Superior temporal gyrus (tissue), 1 donor: ENCODE measurements around the gene BAG2.

Experiments used
- DNase-seq: peaks from one replicate; pipeline ENCODE4 v3.0.0-alpha.2; 2016; ENCODE audit errors: extremely low spot score

BAG2 gene

GRCh38 chr6:57172136-57173055 lies at the start of gene BAG2:
Gene BAG2, plus strand, starts transcription at chr6:57172326. Its CDS starts 372 bp downstream, at chr6:57172698.
- peak; percentile 62 for DNase-seq

DNA sequence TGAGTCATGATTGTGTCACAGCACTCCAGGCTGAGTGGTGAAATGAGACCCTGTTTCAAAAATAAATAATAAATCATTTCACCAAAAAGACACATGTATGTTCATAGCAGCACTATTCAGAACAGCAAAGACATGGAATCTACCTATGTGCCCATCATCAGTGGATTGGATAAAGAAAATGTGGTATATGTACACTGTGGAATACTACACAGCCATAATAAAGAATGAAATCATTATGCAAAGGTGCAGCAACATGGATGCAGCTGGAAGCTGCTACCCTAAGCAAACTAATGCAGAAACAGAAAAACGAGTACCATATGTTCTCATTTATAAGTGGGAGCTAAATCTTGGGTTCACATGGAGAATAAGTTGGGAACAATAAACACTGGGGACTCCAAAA lies 49.0 kb upstream of the BAG2 start:
- DNase-seq: no peak

- DNase-seq: peak; percentile 30
Measured at GRCh38 chr6:57127763-57128162, 44.4 kb upstream of the BAG2 start.

DNA sequence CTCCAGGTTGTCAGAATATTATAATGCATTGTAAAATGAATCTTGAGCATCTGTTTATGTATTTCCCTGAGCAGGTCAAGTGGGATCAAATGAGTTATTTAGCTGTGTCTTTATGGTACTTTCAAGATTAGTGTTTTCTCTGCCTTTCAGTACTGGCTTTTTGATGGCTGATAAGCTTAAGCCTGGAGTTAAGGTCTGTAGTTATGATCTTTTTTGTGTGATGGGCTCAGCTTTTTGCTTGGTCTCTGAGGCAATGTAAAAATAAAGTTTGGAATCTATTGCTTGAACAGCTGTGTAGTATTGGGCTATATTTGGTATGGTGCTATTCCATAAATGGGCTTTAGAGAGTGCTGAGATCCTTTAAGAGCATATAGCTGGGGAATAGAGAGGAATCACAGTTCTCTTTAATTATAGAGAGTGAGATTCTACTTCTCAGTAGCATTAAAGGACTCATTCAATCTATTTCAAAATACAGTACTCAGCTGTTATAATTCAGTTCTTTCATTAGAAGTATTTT lies 41.4 kb upstream of the BAG2 start:
- DNase-seq: no peak

DNA sequence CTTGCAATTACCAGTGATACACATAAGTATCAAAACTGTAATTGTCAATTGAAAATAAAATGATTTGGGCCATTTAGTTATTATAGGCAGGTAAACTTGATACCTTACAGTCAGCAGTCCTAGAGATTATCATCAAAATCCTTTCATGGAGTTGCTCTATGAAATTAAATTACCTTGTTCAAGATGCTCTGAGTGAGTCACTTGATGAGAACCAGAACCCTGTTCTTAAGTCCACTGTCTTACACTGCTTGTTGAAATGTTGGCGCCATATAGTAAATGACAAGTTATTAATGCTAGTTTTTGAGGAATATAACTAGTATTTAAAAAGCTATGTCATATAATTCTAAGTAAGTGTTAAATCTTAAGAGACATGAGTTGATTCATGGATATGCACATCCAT lies 37.2 kb upstream of the BAG2 start:
- DNase-seq: no peak

DNA sequence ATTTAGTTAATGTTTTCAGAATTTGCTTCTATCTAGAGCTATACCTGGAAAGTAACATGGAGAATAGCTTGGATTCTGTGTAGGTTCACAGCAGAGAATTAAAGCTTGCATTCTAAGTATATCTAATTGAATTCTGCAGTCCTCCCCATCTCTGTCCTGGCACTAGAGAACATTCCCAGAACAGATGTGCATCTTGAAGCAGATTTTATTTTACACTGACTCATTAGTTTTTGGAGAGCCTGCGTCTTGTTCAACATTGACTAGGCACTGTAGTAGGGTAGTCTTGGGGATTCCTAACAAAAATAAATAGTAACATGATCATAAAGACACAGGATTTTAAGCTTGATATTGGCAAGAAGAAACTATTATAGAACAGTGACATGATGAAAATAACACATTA lies 36.2 kb upstream of the BAG2 start:
- DNase-seq: peak; percentile 23

DNA sequence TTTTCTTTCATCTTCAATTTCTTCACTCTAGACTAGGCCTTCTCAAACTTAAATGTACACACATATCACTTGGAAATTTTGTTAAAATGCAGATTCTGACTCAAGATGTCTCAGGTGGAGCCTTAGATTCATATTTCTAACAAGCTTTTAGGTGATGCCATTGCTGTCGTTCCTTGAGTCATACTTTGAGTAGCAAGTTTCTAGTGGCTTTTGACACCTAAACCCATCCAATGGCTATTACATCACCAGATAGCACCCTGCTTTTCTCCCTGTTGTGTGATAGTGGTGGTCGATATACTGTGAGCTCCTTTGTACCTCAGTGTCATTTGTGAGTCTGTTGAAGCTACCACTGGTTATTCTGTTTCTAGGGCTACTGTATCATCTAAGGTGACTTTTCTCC lies 34.8 kb upstream of the BAG2 start:
- no peak for DNase-seq

GRCh38 chr6:57138026-57138425 lies 34.1 kb upstream of the BAG2 start:
- DNase-seq: no peak

DNA sequence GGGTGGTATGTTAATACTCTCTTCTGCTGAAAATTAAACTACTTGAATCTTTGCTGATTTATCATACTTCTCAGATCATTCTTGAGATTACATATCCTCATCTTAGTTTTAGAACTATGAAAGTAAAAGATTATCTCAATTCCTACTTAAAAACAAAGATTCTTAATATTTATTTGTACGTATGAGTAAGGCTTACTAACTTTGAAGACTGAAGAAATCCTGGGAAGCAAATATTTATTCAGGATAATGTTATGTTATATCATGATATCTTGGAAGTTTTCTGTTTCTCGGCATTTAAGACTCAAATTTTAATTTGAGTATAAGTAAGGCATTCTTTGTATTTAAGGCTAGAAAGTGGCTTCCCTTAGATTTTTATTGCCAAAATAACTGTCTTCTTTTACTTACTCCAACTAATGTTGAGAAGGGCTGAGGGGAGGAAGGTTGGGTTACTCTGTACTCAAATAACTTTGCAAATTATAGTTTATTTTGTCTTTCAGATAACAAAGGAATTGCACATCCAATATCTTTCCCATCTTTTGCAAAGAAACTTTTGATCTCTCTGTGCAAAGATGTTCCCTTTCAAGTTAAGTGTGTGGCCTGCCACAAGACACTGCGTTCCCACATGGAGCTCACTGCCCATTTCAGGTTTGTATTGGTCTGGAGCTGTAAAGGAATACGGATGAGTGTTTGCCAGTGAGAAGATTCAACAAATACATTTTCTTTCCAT lies 30.5 kb upstream of the BAG2 start:
- DNase-seq: no peak

GRCh38 chr6:57142178-57142525 lies 30.0 kb upstream of the BAG2 start:
- no peak for DNase-seq

DNA sequence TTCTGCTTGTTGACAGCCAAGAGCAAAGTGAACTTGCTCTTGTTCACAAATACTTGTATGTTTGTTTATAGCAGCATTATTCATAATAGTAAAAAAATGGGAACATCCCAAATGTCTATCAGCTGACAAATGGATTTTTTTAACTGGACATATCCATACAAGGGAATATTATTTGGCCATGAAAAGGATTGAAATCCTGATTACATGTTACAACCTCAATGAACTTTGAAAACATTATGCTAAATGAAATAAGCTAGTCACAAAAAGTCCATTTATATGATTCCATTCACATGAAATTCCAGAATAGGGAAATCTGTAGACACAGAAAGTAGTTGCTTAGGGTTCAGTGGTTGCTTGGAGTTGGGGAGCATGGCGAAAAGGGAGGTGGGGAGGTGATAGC lies 28.4 kb upstream of the BAG2 start:
- no peak for DNase-seq

- no peak for DNase-seq
Measured at GRCh38 chr6:57147401-57147800, 24.7 kb upstream of the BAG2 start.

DNA sequence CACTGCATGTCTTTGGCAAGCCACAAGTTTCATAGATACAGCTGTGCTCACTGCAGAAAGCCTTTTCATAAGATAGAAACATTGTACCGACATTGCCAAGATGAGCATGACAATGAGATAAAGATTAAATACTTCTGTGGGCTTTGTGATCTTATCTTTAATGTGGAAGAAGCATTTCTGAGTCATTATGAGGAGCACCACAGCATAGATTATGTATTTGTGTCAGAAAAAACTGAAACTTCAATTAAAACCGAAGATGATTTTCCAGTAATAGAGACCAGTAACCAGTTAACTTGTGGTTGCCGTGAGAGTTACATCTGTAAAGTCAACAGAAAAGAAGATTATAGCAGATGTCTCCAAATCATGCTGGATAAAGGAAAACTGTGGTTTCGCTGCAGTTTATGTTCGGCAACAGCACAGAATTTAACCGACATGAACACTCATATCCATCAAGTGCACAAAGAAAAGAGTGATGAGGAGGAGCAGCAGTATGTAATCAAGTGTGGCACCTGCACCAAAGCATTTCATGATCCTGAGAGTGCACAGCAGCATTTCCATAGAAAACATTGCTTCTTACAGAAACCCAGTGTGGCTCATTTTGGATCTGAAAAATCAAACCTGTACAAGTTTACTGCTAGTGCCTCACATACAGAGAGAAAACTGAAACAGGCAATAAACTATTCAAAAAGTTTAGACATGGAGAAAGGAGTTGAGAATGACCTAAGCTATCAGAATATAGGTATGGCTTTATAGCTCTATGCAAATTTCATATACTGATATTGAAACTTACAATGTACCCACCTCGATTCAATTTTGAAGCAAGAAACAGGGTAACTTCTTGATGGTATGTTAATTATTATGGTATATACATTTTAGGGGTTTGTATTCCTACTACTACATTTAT lies 23.9 kb upstream of the BAG2 start:
- no peak for DNase-seq

- no peak for DNase-seq
Measured at GRCh38 chr6:57158658-57159057, 13.5 kb upstream of the BAG2 start.

DNA sequence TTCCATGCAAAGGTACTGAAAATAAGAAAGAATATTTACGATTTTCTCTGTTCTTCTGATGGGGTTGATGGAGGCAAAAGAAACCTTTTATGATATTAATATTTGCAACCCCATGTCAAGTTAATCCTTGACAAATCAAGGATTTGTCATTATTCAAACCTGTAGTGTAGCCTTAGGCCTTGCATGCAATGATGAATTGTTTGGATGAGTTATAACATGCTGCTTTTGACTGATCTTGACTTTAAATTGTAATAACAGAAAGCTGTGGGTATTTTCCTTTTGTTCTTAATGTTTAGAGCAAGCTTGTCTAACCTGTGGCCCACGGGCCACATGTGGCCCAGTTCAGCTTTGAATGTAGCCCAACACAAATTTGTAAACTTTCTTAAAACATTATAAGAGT lies 13.0 kb upstream of the BAG2 start:
- no peak for DNase-seq

DNA sequence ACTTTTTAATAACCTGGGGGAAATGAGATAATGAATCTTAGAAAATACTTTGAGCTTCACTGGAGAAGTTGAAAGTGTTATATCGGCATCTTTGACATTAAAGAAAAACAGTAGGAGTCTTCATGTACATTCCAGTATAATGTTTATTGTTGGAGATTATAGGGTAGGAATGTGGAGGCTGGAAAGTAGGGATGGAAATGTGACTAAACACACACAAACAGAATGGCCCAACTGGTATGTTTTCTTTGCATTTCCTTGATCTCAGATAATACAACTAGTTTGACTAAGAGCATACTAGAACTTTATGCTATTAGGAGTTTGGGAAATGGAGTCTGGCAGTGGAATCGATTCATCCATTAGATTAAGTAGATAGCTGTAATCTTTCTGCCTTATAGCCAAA lies 10.1 kb upstream of the BAG2 start:
- DNase-seq: no peak

GRCh38 chr6:57162516-57162915 lies 9.6 kb upstream of the BAG2 start:
- DNase-seq: no peak

GRCh38 chr6:57163956-57164355 lies 8.2 kb upstream of the BAG2 start:
- DNase-seq: no peak

GRCh38 chr6:57165080-57165479 lies 7.0 kb upstream of the BAG2 start:
- no peak for DNase-seq

- peak; percentile 31 for DNase-seq
Measured at GRCh38 chr6:57173056-57173885, 1.1 kb downstream of the BAG2 start.
